ENCODE results near the gene SLC5A10. TPM values are rescaled to one million over a fixed set of nuclear protein-coding genes. Genes with fewer than 3 reads are reported as not detected.

Gene SLC5A10
- total and polyA plus RNA-seq, 2 donors: 0.05 TPM; not detected in 1

DNA sequence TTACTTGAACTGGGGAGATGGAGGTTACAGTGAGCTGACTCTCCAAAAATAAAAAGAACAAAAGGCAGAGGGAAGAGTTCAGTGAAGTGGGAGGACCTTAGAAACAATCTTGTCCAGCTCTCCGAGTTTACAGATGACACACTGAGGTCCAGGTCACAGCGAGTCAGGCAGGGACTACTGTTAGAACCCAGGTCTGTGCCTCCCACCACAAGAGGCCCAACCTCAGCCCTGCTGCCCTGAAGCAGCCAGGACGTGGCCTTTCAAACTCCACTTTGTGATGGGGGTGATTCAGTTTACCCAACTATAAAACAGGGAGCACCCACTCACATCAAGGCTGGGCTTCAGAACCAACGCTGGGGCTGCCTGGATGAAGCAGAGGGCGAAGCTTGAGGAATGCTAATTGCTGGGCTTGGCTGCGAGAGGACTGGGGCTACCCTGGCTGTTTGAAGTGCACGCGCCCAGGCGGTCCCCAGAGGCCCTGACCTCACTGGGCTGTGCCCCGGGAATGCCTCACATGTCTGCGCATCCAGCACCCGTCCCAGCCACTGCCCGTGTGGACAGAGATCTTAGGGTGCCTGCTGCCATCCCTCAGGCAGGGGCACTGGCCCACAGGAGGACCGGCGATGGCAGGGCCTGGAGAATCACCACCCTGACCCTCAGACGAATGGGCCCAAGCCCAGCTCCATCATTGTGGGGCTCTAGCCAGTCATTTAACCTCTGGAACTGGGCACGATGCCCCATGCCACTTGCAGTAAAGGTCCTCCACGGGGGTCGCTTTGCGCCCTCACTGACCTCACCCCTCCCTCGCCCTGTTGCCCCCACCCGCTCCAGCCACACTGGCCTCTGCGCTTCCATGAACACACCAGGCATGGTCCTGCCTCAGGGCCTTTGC is 11.4 kb downstream of the SLC5A10 start:
- no peak overlapping the region for H3K4me3 ChIP-seq (ENCODE audit: low read depth, low read length)
- H3K4me1 ChIP-seq (ENCODE audit: insufficient read depth): no peaks in the 10 kb centered on the region
- DNase-seq (ENCODE audit: extremely low spot score): no peak
- WGBS: 87% methylated on average over 23 of the region's 23 CpGs
- no peak overlapping the region for H3K27ac ChIP-seq (ENCODE audit: low read depth)
- no peaks in the 10 kb centered on the region for H3K36me3 ChIP-seq (ENCODE audit: insufficient read depth)

DNA sequence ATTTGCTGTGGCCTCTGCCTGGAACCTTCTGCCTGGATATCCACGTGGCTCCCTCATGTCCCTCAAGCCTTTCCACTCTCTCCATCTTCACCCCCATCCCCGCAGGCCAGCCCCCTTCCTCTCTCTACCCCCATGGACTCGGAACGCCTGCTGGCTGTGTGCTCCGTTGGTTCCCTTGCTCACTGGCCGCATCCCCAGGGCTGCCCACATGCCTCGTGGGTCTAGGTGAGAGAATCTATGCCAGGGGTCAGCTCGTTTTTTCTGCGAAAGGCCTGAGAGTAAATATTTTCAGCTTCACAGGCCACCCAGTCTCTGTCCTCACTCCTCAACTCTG is 12.0 kb downstream of the SLC5A10 start:
- DNase-seq (ENCODE audit: extremely low spot score): no peak
- Histone ChIP-seq H3K27ac (ENCODE audit: low read depth) (no peak overlapping the region), H3K4me1 (ENCODE audit: insufficient read depth) (no peaks in the 10 kb centered on the region), H3K4me3 (ENCODE audit: low read depth, low read length) (no peak overlapping the region), H3K36me3 (ENCODE audit: insufficient read depth) (no peaks in the 10 kb centered on the region)
- 88% methylated on average over 9 of the region's 9 CpGs for WGBS

- no peak overlapping the region for H3K4me3 ChIP-seq (ENCODE audit: low read depth, low read length)
- H3K27ac ChIP-seq (ENCODE audit: low read depth): no peak overlapping the region
- H3K4me1 ChIP-seq (ENCODE audit: insufficient read depth): no peaks in the 10 kb centered on the region
- WGBS: 93% methylated on average over 9 of the region's 9 CpGs
- H3K36me3 ChIP-seq (ENCODE audit: insufficient read depth): no peaks in the 10 kb centered on the region
- DNase-seq (ENCODE audit: extremely low spot score): no peak
Measured at GRCh38 chr17:18964550-18964949, 12.6 kb downstream of the SLC5A10 start.

- Histone ChIP-seq H3K36me3 (ENCODE audit: insufficient read depth) (no peaks in the 10 kb centered on the region), H3K4me1 (ENCODE audit: insufficient read depth) (no peaks in the 10 kb centered on the region), H3K27ac (ENCODE audit: low read depth) (no peak overlapping the region), H3K4me3 (ENCODE audit: low read depth, low read length) (no peak overlapping the region)
- WGBS: 87% methylated on average over 14 of the region's 14 CpGs
- DNase-seq (ENCODE audit: extremely low spot score): no peak
Measured at GRCh38 chr17:18965530-18966236, 13.7 kb downstream of the SLC5A10 start.

GRCh38 chr17:18966831-18967624 is 15.1 kb downstream of the SLC5A10 start:
- H3K36me3 ChIP-seq (ENCODE audit: insufficient read depth): no peaks in the 10 kb centered on the region
- H3K27ac ChIP-seq (ENCODE audit: low read depth): no peak overlapping the region
- no peaks in the 10 kb centered on the region for H3K4me1 ChIP-seq (ENCODE audit: insufficient read depth)
- no peak overlapping the region for H3K4me3 ChIP-seq (ENCODE audit: low read depth, low read length)
- 67% methylated on average over 19 of the region's 19 CpGs for WGBS
- DNase-seq (ENCODE audit: extremely low spot score): peak; percentile 41

GRCh38 chr17:18967916-18968315 is 16.0 kb downstream of the SLC5A10 start:
- Histone ChIP-seq H3K36me3 (ENCODE audit: insufficient read depth) (no peaks in the 10 kb centered on the region), H3K4me1 (ENCODE audit: insufficient read depth) (no peaks in the 10 kb centered on the region), H3K27ac (ENCODE audit: low read depth) (no peak overlapping the region), H3K4me3 (ENCODE audit: low read depth, low read length) (no peak overlapping the region)
- DNase-seq (ENCODE audit: extremely low spot score): no peak
- WGBS: 66% methylated on average over 4 of the region's 4 CpGs

DNA sequence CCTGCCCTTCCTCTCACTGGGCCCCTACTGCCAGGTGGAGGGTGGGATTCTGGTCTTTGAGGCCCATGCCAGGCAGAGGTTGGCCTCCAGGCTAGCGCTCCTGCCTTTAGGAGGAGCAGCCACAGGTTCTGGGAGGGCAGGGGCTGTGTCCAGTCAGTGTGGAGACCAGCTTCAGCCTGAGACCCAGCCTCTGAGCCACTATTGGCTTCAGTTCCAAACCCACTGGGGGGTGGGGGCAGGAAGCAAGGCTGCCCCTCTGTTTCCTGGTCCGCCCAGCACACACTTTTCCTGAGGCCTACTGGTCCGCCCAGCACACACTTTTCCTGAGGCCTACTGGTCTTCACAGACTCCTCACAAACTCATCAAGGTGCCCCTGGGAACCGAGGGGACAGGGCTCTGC is 16.4 kb downstream of the SLC5A10 start:
- DNase-seq (ENCODE audit: extremely low spot score): no peak
- WGBS: 90% methylated on average over 4 of the region's 4 CpGs
- Histone ChIP-seq H3K27ac (ENCODE audit: low read depth) (no peak overlapping the region), H3K4me3 (ENCODE audit: low read depth, low read length) (no peak overlapping the region), H3K36me3 (ENCODE audit: insufficient read depth) (no peaks in the 10 kb centered on the region), H3K4me1 (ENCODE audit: insufficient read depth) (no peaks in the 10 kb centered on the region)

DNA sequence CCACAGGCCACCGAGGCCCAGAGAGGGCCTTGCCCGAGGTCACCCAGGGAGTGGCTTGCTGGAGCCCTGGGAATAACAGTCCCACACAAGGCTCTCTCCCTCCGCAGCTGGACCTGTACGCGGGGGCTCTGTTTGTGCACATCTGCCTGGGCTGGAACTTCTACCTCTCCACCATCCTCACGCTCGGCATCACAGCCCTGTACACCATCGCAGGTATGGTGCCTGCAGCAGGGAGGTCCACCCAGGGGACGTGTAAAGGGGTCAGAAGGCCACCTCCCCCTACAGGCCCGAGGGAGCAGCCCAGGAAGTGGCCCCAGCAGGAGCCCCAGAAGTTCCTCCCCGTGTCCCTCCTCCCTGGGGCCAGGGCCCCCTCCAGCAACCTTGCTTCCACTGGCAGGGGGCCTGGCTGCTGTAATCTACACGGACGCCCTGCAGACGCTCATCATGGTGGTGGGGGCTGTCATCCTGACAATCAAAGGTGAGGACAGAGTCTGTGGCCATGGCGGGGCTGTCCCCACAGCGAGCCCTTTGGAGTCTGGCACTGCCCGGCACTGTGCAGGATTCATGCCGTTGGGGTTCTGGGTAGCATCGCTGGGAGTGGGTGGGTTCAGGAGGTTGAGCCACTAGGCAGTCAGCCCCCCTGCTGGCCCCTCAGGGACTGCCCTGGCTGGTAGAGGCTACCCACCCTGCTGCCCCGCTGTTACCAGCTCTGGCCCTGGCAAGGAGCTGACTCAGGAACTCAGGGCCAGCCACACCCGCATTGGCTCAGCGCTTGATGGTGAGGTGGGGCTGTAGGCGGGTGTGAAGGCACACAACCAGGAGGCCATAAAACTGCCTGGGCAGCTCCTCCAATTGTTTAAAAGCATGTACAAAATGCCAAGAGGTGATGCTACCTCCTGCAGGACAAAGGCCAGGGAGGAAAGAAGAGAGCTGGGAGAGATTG is 17.3 kb downstream of the SLC5A10 start:
- no peak overlapping the region for H3K4me3 ChIP-seq (ENCODE audit: low read depth, low read length)
- 77% methylated on average over 23 of the region's 23 CpGs for WGBS
- no peak overlapping the region for H3K27ac ChIP-seq (ENCODE audit: low read depth)
- no peaks in the 10 kb centered on the region for H3K36me3 ChIP-seq (ENCODE audit: insufficient read depth)
- DNase-seq (ENCODE audit: extremely low spot score): no peak
- H3K4me1 ChIP-seq (ENCODE audit: insufficient read depth): no peaks in the 10 kb centered on the region

- no peak overlapping the region for H3K27ac ChIP-seq (ENCODE audit: low read depth)
- H3K4me3 ChIP-seq (ENCODE audit: low read depth, low read length): no peak overlapping the region
- no peaks in the 10 kb centered on the region for H3K36me3 ChIP-seq (ENCODE audit: insufficient read depth)
- WGBS: 93% methylated on average over 28 of the region's 28 CpGs
- no peaks in the 10 kb centered on the region for H3K4me1 ChIP-seq (ENCODE audit: insufficient read depth)
- DNase-seq (ENCODE audit: extremely low spot score): no peak
Measured at GRCh38 chr17:18970582-18971480, 18.9 kb downstream of the SLC5A10 start.

DNA sequence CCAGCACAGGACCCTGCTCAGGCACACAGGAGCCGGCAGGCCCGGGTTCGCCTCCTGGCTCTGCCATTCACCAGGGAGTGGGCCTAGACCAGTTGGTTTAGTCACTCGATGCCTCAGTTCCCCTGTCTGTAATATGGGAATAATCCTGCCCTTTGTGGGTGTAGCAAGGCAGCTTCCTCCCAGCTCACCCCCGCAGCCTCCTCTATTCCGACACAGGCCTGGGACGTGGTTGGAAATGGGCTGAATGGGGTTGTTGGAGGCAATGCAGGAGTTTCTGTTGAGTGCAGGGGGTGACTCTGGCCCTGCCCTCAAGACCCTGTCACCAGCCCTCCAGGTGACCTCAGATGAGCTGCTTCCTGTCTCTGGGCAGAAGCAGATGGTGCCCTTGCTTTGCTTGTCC is 19.8 kb downstream of the SLC5A10 start:
- no peak for DNase-seq (ENCODE audit: extremely low spot score)
- Histone ChIP-seq H3K4me3 (ENCODE audit: low read depth, low read length) (no peak overlapping the region), H3K27ac (ENCODE audit: low read depth) (no peak overlapping the region), H3K36me3 (ENCODE audit: insufficient read depth) (no peaks in the 10 kb centered on the region), H3K4me1 (ENCODE audit: insufficient read depth) (no peaks in the 10 kb centered on the region)
- WGBS: over 99% methylated on average over 7 of the region's 7 CpGs

GRCh38 chr17:18974407-18975149 is 22.6 kb downstream of the SLC5A10 start:
- Histone ChIP-seq H3K4me1 (ENCODE audit: insufficient read depth) (no peaks in the 10 kb centered on the region), H3K27ac (ENCODE audit: low read depth) (no peak overlapping the region), H3K4me3 (ENCODE audit: low read depth, low read length) (no peak overlapping the region), H3K36me3 (ENCODE audit: insufficient read depth) (no peaks in the 10 kb centered on the region)
- 89% methylated on average over 10 of the region's 10 CpGs for WGBS
- DNase-seq (ENCODE audit: extremely low spot score): no peak

- no peak overlapping the region for H3K27ac ChIP-seq (ENCODE audit: low read depth)
- H3K4me1 ChIP-seq (ENCODE audit: insufficient read depth): no peaks in the 10 kb centered on the region
- H3K36me3 ChIP-seq (ENCODE audit: insufficient read depth): no peaks in the 10 kb centered on the region
- no peak for DNase-seq (ENCODE audit: extremely low spot score)
- no peak overlapping the region for H3K4me3 ChIP-seq (ENCODE audit: low read depth, low read length)
- 94% methylated on average over 13 of the region's 13 CpGs for WGBS
Measured at GRCh38 chr17:18975597-18975996, 23.6 kb downstream of the SLC5A10 start.

All from urinary bladder (tissue), 4 donors.